AG04449 (cell line): Measurements from ENCODE around the gene GLYATL2.

Source experiments
- CTCF ChIA-PET: fragments of 350-600 bp; formaldehyde crosslinking; extraction: SDS; loops from one replicate; lab custom pipeline; 2021; ENCODE audit warnings: antibody characterized with exemption; lab: Yijun Ruan, JAX
- POLR2A ChIA-PET: fragments of 400-600, 350-600 bp; formaldehyde crosslinking; extraction: SDS; loops from one replicate; lab custom pipeline; 2020; ENCODE audit warnings: antibody characterized with exemption, inconsistent platforms; lab: Yijun Ruan, JAX
- DNase-seq: peaks from one replicate; pipeline ENCODE4 v3.0.0-alpha.2; 2010; ENCODE audit warnings: low read depth, low spot score
- H3K4me3 ChIP-seq: 2 replicates; pipeline ENCODE4 v1.5.1; 2011; ENCODE audit warnings: low read depth, mild to moderate bottlenecking, control low read depth, low read length
- TF ChIP-seq, protein P1 (sequence below): IDR thresholded peaks from one replicate; pipeline ENCODE4 v1.5.1; 2011; ENCODE audit warnings: mild to moderate bottlenecking, moderate library complexity, low read length, control low read depth, inconsistent platforms; ENCODE audit not compliant: insufficient read depth; ENCODE audit errors: missing control alignments

GLYATL2 gene

DNA sequence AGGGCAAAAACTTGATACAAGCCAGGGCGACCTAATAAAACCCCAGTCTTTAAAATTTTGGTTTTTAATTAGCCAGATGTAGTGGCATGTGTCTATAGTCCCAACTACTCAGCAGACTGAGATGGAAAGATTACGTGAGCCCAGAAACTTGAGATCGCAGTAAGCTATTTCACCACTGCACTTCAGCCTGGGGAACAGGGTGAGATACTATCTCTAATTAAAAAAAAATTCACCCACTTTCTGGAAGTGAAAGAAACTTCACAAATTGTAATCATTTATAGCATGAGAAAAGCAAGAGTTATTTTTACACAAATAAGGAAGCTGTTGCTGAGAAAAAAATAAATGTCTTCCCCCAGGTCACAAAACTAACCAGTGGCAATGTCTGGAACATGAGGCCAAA, 882 bp upstream of the GLYATL2 start:
- DNase-seq, result no peak
- no peak overlapping the region for H3K4me3 ChIP-seq
- ChIA-PET CTCF (interaction anchor here (1.3 kb wide), 1 partner anchor 55 kb away, joined by 3 read pairs; no protein-coding TSS in a partner anchor), POLR2A (no interaction called here)
- TF ChIP-seq, protein P1, sequence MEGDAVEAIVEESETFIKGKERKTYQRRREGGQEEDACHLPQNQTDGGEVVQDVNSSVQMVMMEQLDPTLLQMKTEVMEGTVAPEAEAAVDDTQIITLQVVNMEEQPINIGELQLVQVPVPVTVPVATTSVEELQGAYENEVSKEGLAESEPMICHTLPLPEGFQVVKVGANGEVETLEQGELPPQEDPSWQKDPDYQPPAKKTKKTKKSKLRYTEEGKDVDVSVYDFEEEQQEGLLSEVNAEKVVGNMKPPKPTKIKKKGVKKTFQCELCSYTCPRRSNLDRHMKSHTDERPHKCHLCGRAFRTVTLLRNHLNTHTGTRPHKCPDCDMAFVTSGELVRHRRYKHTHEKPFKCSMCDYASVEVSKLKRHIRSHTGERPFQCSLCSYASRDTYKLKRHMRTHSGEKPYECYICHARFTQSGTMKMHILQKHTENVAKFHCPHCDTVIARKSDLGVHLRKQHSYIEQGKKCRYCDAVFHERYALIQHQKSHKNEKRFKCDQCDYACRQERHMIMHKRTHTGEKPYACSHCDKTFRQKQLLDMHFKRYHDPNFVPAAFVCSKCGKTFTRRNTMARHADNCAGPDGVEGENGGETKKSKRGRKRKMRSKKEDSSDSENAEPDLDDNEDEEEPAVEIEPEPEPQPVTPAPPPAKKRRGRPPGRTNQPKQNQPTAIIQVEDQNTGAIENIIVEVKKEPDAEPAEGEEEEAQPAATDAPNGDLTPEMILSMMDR, result no peak

- DNase-seq, result no peak
- H3K4me3 ChIP-seq, result no peak overlapping the region
- POLR2A ChIA-PET, result no interaction called here
- TF ChIP-seq, protein P1, result no peak
- CTCF ChIA-PET, result no interaction called here
These were observed 6.7 kb downstream of the GLYATL2 start for GRCh38 chr11:58837707-58838388.

GRCh38 chr11:58832056-58832645, 12.4 kb downstream of the GLYATL2 start:
- DNase-seq, result no peak
- TF ChIP-seq, protein P1, result no peak
- CTCF ChIA-PET, result interaction anchor here (1.1 kb wide), 1 partner anchor 304 kb away, joined by 3 read pairs; no protein-coding TSS in a partner anchor
- no peak overlapping the region for H3K4me3 ChIP-seq
- POLR2A ChIA-PET, result no interaction called here

GRCh38 chr11:58830673-58831301, 13.7 kb downstream of the GLYATL2 start:
- CTCF ChIA-PET, result interaction anchor here (1.1 kb wide), 1 partner anchor 305 kb away, joined by 3 read pairs; no protein-coding TSS in a partner anchor
- TF ChIP-seq, protein P1, result no peak
- DNase-seq, result no peak
- POLR2A ChIA-PET, result no interaction called here
- H3K4me3 ChIP-seq, result no peak overlapping the region

- TF ChIP-seq, protein P1, result no peak
- DNase-seq, result peak; percentile 26
- no peak overlapping the region for H3K4me3 ChIP-seq
- CTCF ChIA-PET, result interaction anchor here (1.5 kb wide), 1 partner anchor 200 kb away, joined by 3 read pairs; no protein-coding TSS in a partner anchor
- POLR2A ChIA-PET, result interaction anchor here (0.9 kb wide), 1 partner anchor 126 kb away, joined by 3 read pairs; no protein-coding TSS in a partner anchor
These were observed 14.7 kb downstream of the GLYATL2 start for GRCh38 chr11:58829786-58830185.

DNA sequence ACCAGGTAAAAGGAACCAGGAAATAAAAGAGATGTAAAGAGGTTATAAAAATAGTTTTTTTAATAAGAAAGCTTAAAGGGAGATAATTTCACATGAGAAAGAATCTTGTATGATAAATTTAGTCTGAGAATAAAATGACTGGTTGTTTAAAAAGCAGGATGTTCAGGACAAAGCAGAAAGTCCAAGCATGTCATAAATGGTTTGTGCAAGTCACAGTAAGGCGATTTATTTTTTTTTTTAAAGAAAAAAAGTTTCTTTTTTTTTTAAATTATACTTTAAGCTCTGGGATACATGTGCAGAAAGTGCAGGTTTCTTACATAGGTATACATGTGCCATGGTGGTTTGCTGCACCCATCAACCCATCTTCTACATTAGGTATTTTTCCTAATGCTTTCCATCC, 30.8 kb downstream of the GLYATL2 start:
- no peak for DNase-seq
- POLR2A ChIA-PET, result no interaction called here
- TF ChIP-seq, protein P1, result no peak

More for the DNA sequence above, 30.8 kb downstream of the GLYATL2 start:
- CTCF ChIA-PET, result no interaction called here
- H3K4me3 ChIP-seq, result no peak overlapping the region
